HepG2 (cell line): ENCODE results near the gene PLEKHA3. TPM values are rescaled to one million over a fixed set of nuclear protein-coding genes. Genes with fewer than 3 reads are reported as not detected.

ENCODE experiments used
- ATAC-seq: fragments of 200-7000 bp; cut with Tn5 transposase; 3 replicates; pipeline ENCODE4 v1.9.1; 2020; ENCODE audit warnings: mild to moderate bottlenecking, moderate library complexity
- BruUV-seq: library from RNA; stranded (reverse); fragments of 400-500 nt; replicated peaks from 2 replicates; lab custom pipeline; 2021; lab: Mats Ljungman, UMichigan
- CTCF ChIA-PET: fragments of 300-600 bp; formaldehyde crosslinking; extraction: SDS; loops from one replicate; lab custom pipeline; 2021; ENCODE audit warnings: low total read pairs, inconsistent platforms, low intra/inter-chr PET ratio; lab: Yijun Ruan, JAX
- POLR2A ChIA-PET: fragments of 350-600 bp; sonication (Branson Sonifier 250); formaldehyde crosslinking; loops from one replicate; lab custom pipeline; 2020; ENCODE audit warnings: antibody characterized with exemption, inconsistent platforms; lab: Yijun Ruan, JAX
- DNase-seq: peaks from one replicate; pipeline ENCODE4 v3.0.0-alpha.2; 2015; ENCODE audit warnings: low spot score
- FAIRE-seq: peaks from 3 replicates; lab custom pipeline; 2011; peaks lifted over from hg19 to GRCh38; lab: Jason Lieb, UNC
- H2AFZ ChIP-seq: one replicate; pipeline ENCODE4 v1.6.1; 2011; ENCODE audit warnings: low read length, inconsistent platforms
- H3K27ac ChIP-seq: fragments of 300-600 bp; 3 replicates; pipeline ENCODE4 v1.8.0; 2011; ENCODE audit warnings: mixed run types, mild to moderate bottlenecking, mixed read lengths, low read length, inconsistent platforms; ENCODE audit not compliant: insufficient read depth; ENCODE audit errors: extremely low read length
- H3K27me3 ChIP-seq, 2 experiments: fragments of 200-600 bp in 1 of 2; 2 replicates in 1 of 2; 3 replicates in 1 of 2; pipeline versions ENCODE4 v1.6.0 to v1.8.0; 2011; ENCODE audit warnings: low read length in 2 of 2, mild to moderate bottlenecking in 2 of 2, moderate library complexity in 2 of 2, inconsistent platforms in 1 of 2; ENCODE audit not compliant: insufficient read depth in 2 of 2, control insufficient read depth in 1 of 2
- H3K36me3 ChIP-seq, 2 experiments: fragments of 200-600 bp in 1 of 2; replicated peaks in 1 of 2; 2 replicates in 1 of 2; 3 replicates in 1 of 2; pipeline versions ENCODE4 v1.5.1 to v1.8.0; 2011; ENCODE audit warnings: low read length in 2 of 2, inconsistent platforms in 1 of 2; ENCODE audit not compliant: insufficient read depth in 2 of 2, control insufficient read depth in 1 of 2
- H3K4me1 ChIP-seq: 2 replicates; pipeline ENCODE4 v1.5.1; 2012; ENCODE audit warnings: low read length, inconsistent platforms; ENCODE audit not compliant: insufficient read depth
- H3K4me2 ChIP-seq: 2 replicates; pipeline ENCODE4 v1.6.0; 2011; ENCODE audit warnings: low read depth, low read length, inconsistent platforms
- H3K4me3 ChIP-seq, 3 experiments: fragments of 200-600 bp in 1 of 3; sonication (generic), shearing (Covaris generic) in 1 of 3; replicated peaks in 1 of 3; 2 replicates each; pipeline ENCODE4 v1.5.1; 2011 to 2016; ENCODE audit warnings: low read length in 3 of 3, inconsistent platforms in 2 of 3, low read depth in 2 of 3, mild to moderate bottlenecking in 2 of 3, control low read depth in 1 of 3, mixed read lengths in 1 of 3; ENCODE audit not compliant: insufficient read depth in 1 of 3
- H3K79me2 ChIP-seq: one replicate; pipeline ENCODE4 v1.6.1; 2011; ENCODE audit warnings: low read length, inconsistent platforms; ENCODE audit not compliant: insufficient read depth
- H3K9ac ChIP-seq: 2 replicates; pipeline ENCODE4 v1.6.0; 2011; ENCODE audit warnings: mild to moderate bottlenecking, low read depth, low read length, inconsistent platforms; ENCODE audit not compliant: insufficient read depth
- H3K9me3 ChIP-seq: 2 replicates; pipeline ENCODE4 v1.5.1; 2012; ENCODE audit warnings: mild to moderate bottlenecking, low read length
- H4K20me1 ChIP-seq: 2 replicates; pipeline ENCODE4 v1.6.0; 2011; ENCODE audit warnings: inconsistent platforms, mild to moderate bottlenecking, low read length, moderate library complexity; ENCODE audit not compliant: insufficient read depth
- ATF7-NPFF ChIP-seq: sonication (generic); formaldehyde crosslinking; IDR thresholded peaks from 2 replicates; pipeline ENCODE4 v1.8.1; 2023; ENCODE audit warnings: mild to moderate bottlenecking, low read depth, missing genetic modification reagents, moderate library complexity
- CREB1 ChIP-seq, 2 experiments: fragments of 450-650 bp in 1 of 2; IDR thresholded peaks; 2 replicates each; pipeline ENCODE4 v1.6.1; 2016 to 2017; ENCODE audit warnings: control low read depth in 1 of 2, mild to moderate bottlenecking in 1 of 2, missing compliant biosample characterization in 1 of 2, missing genetic modification characterization in 1 of 2
- CREM ChIP-seq, 2 experiments: sonication (generic) in 1 of 2; formaldehyde crosslinking in 1 of 2; IDR thresholded peaks; 2 replicates each; pipeline versions ENCODE4 v1.4.0 to v1.6.1; 2016 to 2020; ENCODE audit warnings: antibody characterized with exemption in 1 of 2, mild to moderate bottlenecking in 1 of 2, missing genetic modification reagents in 1 of 2
- FOXA1 ChIP-seq, 2 experiments: fragments of 450-650 bp in 1 of 2; sonication (generic) in 1 of 2; formaldehyde crosslinking in 1 of 2; IDR thresholded peaks; 2 replicates each; pipeline versions ENCODE4 v1.4.0 to v1.6.1; 2016 to 2020; ENCODE audit warnings: missing genetic modification reagents in 1 of 2
- FOXO1 ChIP-seq: sonication (generic); formaldehyde crosslinking; IDR thresholded peaks from 2 replicates; pipeline ENCODE4 v1.4.0; 2020; ENCODE audit warnings: missing genetic modification reagents
- HNF4A ChIP-seq: sonication (generic); formaldehyde crosslinking; IDR thresholded peaks from 2 replicates; pipeline ENCODE4 v1.4.0; 2020; ENCODE audit warnings: missing genetic modification reagents
- POGZ ChIP-seq: sonication (generic); formaldehyde crosslinking; IDR thresholded peaks from 2 replicates; pipeline ENCODE4 v1.4.0; 2020; ENCODE audit warnings: mild to moderate bottlenecking, missing genetic modification reagents
- PRPF4 ChIP-seq: fragments of 200-400 bp; formaldehyde crosslinking; IDR thresholded peaks from 2 replicates; pipeline ENCODE4 v1.6.1; 2016; ENCODE audit warnings: low read length, low read depth; ENCODE audit not compliant: poor library complexity, severe bottlenecking
- PTBP1 ChIP-seq: fragments of 200-400 bp; formaldehyde crosslinking; IDR thresholded peaks from 2 replicates; pipeline ENCODE4 v1.6.1; 2018; ENCODE audit warnings: low read length, low read depth; ENCODE audit not compliant: poor library complexity, severe bottlenecking
- RBM39 ChIP-seq: fragments of 200-400 bp; formaldehyde crosslinking; IDR thresholded peaks from one replicate; pipeline ENCODE4 v1.6.1; 2018; ENCODE audit warnings: antibody characterized with exemption, mild to moderate bottlenecking, low read depth, low read length; ENCODE audit not compliant: poor library complexity, severe bottlenecking
- RXRA ChIP-seq: sonication (generic); formaldehyde crosslinking; IDR thresholded peaks from 2 replicates; pipeline ENCODE4 v1.5.1; 2020; ENCODE audit warnings: missing genetic modification reagents
- SMAD3 ChIP-seq: sonication (generic); formaldehyde crosslinking; IDR thresholded peaks from 2 replicates; pipeline ENCODE4 v1.4.0; 2020; ENCODE audit warnings: missing genetic modification reagents
- THAP11 ChIP-seq: IDR thresholded peaks from 2 replicates; pipeline ENCODE4 v1.6.1; 2016; ENCODE audit warnings: missing biosample characterization, missing genetic modification reagents
- TOPORS ChIP-seq: sonication (generic); formaldehyde crosslinking; IDR thresholded peaks from 2 replicates; pipeline ENCODE4 v1.8.0; 2023; ENCODE audit warnings: mild to moderate bottlenecking, missing genetic modification reagents
- ZFP91 ChIP-seq: sonication (generic); formaldehyde crosslinking; IDR thresholded peaks from 2 replicates; pipeline ENCODE4 v1.9.0; 2022; ENCODE audit warnings: missing genetic modification reagents, mild to moderate bottlenecking, borderline replicate concordance
- ZNF17 ChIP-seq: sonication (generic); formaldehyde crosslinking; IDR thresholded peaks from 2 replicates; pipeline ENCODE4 v1.5.0; 2020; ENCODE audit warnings: mild to moderate bottlenecking, missing genetic modification reagents
- ZSCAN9 ChIP-seq: IDR thresholded peaks from 2 replicates; pipeline ENCODE4 v1.6.1; 2016; ENCODE audit warnings: borderline replicate concordance
- WGBS: methylation state at CpG from one replicate; pipeline ENCODE4 v1.1.6; 2017; ENCODE audit warnings: low lambda C conversion rate; 5-methylcytosine and 5-hydroxymethylcytosine counted together
- in situ Hi-C: cut with HindIII; loops from 2 replicates; pipeline ENCODE4 v1.10.0; 2017; ENCODE audit warnings: low pct_unique_long_range_greater_than_20kb; ENCODE audit not compliant: extremely low pct_ligation_motif_present
- intact Hi-C: fragments of 100-400 bp; cut with micrococcal nuclease; formaldehyde crosslinking; loops from one replicate; pipeline ENCODE4 v1.10.0; 2022; ENCODE audit not compliant: unreplicated experiment
- polyA plus RNA-seq, 8 experiments: library from polyadenylated mRNA; depleted of rRNA in 3 of 8; stranded (reverse) in 7 of 8; unstranded in 1 of 8; fragments of >200 nt; fragmentation: Illumina TruSeq in 4 of 8; extraction: Trizol in 4 of 8; gene quantifications; 2 replicates each; pipeline versions ENCODE4 v1.2.1 to v1.2.3, GENCODE V29; 2011 to 2016; ENCODE audit warnings: low read depth in 4 of 8, missing spikeins in 1 of 8, mixed read lengths in 1 of 8; ENCODE audit not compliant: insufficient read depth in 1 of 8
- total RNA-seq, 5 experiments: library from RNA; depleted of rRNA; stranded (reverse); fragments of >200 nt; fragmentation: Illumina TruSeq; extraction: Trizol; gene quantifications; 2 replicates each; pipeline ENCODE4 v1.2.3, GENCODE V29; 2016; ENCODE audit warnings: low read depth in 1 of 5
- TF ChIP-seq, protein P1 (sequence below): IDR thresholded peaks from 2 replicates; pipeline ENCODE4 v1.6.1; 2016; ENCODE audit warnings: low read depth
- TF ChIP-seq, protein P2 (sequence below): IDR thresholded peaks from 2 replicates; pipeline ENCODE4 v1.6.1; 2016; ENCODE audit warnings: low read depth, control low read depth

The PLEKHA3 gene
- total and polyA plus RNA-seq, 2 of the 13 experiments (the other 11 are each of a cell fraction or from before 2014, with no cell fraction given), result 11.7 to 23.1 TPM

DNA sequence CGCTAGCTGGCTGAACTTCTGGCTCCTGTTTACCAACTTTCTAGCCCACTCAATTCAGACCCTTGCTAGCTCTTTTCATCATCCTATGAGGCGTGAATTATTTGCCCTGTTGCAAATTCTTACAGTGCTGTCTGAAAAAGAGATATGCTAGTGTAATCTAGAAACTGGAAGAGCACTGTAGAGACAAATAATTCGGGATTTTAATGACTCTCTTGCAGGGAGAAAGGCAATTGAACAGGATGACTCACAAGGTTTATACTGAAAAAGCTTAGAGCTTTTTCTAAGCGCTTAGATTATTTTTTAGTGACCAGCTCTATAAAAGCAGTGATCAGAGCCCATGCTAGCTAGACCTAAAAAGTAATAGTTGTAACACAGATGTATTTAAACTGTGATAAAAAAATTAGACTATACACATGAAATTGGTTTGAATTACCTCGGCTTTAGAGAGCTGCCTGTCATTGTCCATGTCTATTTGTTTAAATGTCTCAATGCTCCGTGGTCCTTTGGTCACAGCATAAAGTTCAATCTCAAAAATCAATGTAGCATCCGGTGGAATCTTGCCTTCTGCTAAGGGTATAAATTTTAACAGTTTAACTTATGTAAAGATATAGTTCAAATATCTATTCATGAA is 10.9 kb upstream of the PLEKHA3 start:
- peaks cover 23% of the 10 kb centered on the region for H3K4me1 ChIP-seq
- no TSS peak for BruUV-seq
- intact Hi-C loops (loop anchor here (1.0 kb wide), 2 partner anchors 9 to 18 kb away; partner anchors contain the start of genes FKBP7, PJVK and PRKRA), in situ Hi-C loops (no loop called here)
- H3K9ac ChIP-seq, result 0 out of 2 replicates have a peak overlapping the region, but pooled peaks have one; percentile 20
- H3K36me3 ChIP-seq, result no peaks in the 10 kb centered on the region
- no peak overlapping the region for H2AFZ ChIP-seq
- FAIRE-seq (peak; percentile 32), ATAC-seq (peak; percentile 95), DNase-seq (peak; percentile 79)
- 16% methylated on average over 7 of the region's 7 CpGs for WGBS
- no peaks in the 10 kb centered on the region for H3K79me2 ChIP-seq
- H4K20me1 ChIP-seq, result no peaks in the 10 kb centered on the region
- H3K4me2 ChIP-seq, result peak overlapping the region; percentile 55
- peak overlapping the region; percentile 84 for H3K27ac ChIP-seq
- no peaks in the 10 kb centered on the region for H3K9me3 ChIP-seq
- peak overlapping the region in 2 of 3 experiments; percentile 6 to 16; a peak in 3 of 6 replicates for H3K4me3 ChIP-seq
- ChIA-PET POLR2A (interaction anchor here (1.0 to 6.4 kb wide), 8 partner anchors 9 to 54 kb away, joined by 3 to 97 read pairs (median 4); partner anchors contain the start of genes FKBP7, PJVK, PLEKHA3 and PRKRA), CTCF (no interaction called here)
- H3K27me3 ChIP-seq, result no peaks in the 10 kb centered on the region
- TF ChIP-seq CREM (IDR thresholded peaks at IDR 0.05) (peak; percentile 79; the same call in 1 of the 2 replicates), CREM (CRISPR knock-in tag; IDR thresholded peaks at IDR 0.05) (no peak), CREB1 (IDR thresholded peaks at IDR 0.05) (no peak), CREB1 (CRISPR knock-in tag; IDR thresholded peaks at IDR 0.05) (peak; percentile 72), FOXA1 (IDR thresholded peaks at IDR 0.05) (no peak), FOXA1 (CRISPR knock-in tag; IDR thresholded peaks at IDR 0.05) (peak; percentile 74), ZFP91 (CRISPR knock-in tag) (no peak), TOPORS (no peak), POGZ (CRISPR knock-in tag) (peak; percentile 77; the same call in 1 of the 2 replicates), HNF4A (CRISPR knock-in tag) (peak; percentile 99), PTBP1 (no peak), RXRA (CRISPR knock-in tag) (no peak), SMAD3 (CRISPR knock-in tag) (peak; percentile 68; the same call in 1 of the 2 replicates), PRPF4 (no peak), RBM39 (no peak), THAP11 (CRISPR knock-in tag) (peak; percentile 69; the same call in 1 of the 2 replicates), ATF7-NPFF (CRISPR knock-in tag) (no peak), ZNF17 (CRISPR knock-in tag) (no peak), FOXO1 (CRISPR knock-in tag) (peak; percentile 29; the same call in 1 of the 2 replicates), ZSCAN9 (CRISPR knock-in tag) (peak; percentile 50; the same call in 1 of the 2 replicates)
- TF ChIP-seq, protein P1, sequence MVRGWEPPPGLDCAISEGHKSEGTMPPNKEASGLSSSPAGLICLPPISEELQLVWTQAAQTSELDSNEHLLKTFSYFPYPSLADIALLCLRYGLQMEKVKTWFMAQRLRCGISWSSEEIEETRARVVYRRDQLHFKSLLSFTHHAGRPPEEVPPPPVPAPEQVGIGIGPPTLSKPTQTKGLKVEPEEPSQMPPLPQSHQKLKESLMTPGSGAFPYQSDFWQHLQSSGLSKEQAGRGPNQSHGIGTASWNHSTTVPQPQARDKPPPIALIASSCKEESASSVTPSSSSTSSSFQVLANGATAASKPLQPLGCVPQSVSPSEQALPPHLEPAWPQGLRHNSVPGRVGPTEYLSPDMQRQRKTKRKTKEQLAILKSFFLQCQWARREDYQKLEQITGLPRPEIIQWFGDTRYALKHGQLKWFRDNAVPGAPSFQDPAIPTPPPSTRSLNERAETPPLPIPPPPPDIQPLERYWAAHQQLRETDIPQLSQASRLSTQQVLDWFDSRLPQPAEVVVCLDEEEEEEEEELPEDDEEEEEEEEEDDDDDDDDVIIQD (CRISPR knock-in tag), result peak; percentile 60; the same call in 1 of the 2 replicates
- TF ChIP-seq, protein P2, sequence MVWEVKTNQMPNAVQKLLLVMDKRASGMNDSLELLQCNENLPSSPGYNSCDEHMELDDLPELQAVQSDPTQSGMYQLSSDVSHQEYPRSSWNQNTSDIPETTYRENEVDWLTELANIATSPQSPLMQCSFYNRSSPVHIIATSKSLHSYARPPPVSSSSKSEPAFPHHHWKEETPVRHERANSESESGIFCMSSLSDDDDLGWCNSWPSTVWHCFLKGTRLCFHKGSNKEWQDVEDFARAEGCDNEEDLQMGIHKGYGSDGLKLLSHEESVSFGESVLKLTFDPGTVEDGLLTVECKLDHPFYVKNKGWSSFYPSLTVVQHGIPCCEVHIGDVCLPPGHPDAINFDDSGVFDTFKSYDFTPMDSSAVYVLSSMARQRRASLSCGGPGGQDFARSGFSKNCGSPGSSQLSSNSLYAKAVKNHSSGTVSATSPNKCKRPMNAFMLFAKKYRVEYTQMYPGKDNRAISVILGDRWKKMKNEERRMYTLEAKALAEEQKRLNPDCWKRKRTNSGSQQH, result no peak
